Measurements from ENCODE around the gene B3GAT1. TPM values are rescaled to one million over a fixed set of nuclear protein-coding genes. Genes with fewer than 3 reads are reported as not detected.

B3GAT1 gene
- total RNA-seq, 3 donors from 2014 or later: 0.09 to 0.38 (median 0.22) TPM

GRCh38 chr11:134432776-134433175 lies 20.7 kb upstream of the B3GAT1 start:
- intact Hi-C loops (cut with DNase I, micrococcal nuclease): no loop called here
- ATAC-seq (no peak), DNase-seq (no peak)
- H3K4me1 ChIP-seq (ENCODE audit: low read depth): no peaks in the 10 kb centered on the region
- TF ChIP-seq CTCF (IDR thresholded peaks at IDR 0.05): no peak
- no peaks in the 10 kb centered on the region for H3K36me3 ChIP-seq (ENCODE audit: low read depth)
- no peaks in the 10 kb centered on the region for H3K9me3 ChIP-seq
- no peak overlapping the region for H3K4me3 ChIP-seq

GRCh38 chr11:134429106-134429505 lies 17.1 kb upstream of the B3GAT1 start:
- intact Hi-C loops (cut with DNase I, micrococcal nuclease): no loop called here
- H3K36me3 ChIP-seq (ENCODE audit: low read depth): no peaks in the 10 kb centered on the region
- no peak for ATAC-seq

GRCh38 chr11:134425816-134426536 lies 13.9 kb upstream of the B3GAT1 start:
- Histone ChIP-seq H3K4me3 (no peak overlapping the region), H3K36me3 (ENCODE audit: low read depth) (no peaks in the 10 kb centered on the region), H3K9me3 (no peaks in the 10 kb centered on the region), H3K4me1 (ENCODE audit: low read depth) (no peaks in the 10 kb centered on the region)
- TF ChIP-seq CTCF (IDR thresholded peaks at IDR 0.05): no peak
- intact Hi-C loops (cut with DNase I, micrococcal nuclease): no loop called here
- ATAC-seq: no peak
- no peak for DNase-seq

More at GRCh38 chr11:134429106-134429505, 17.1 kb upstream of the B3GAT1 start:
- H3K9me3 ChIP-seq: no peaks in the 10 kb centered on the region
- no peaks in the 10 kb centered on the region for H3K4me1 ChIP-seq (ENCODE audit: low read depth)
- DNase-seq: no peak
- TF ChIP-seq CTCF (IDR thresholded peaks at IDR 0.05): no peak
- no peak overlapping the region for H3K4me3 ChIP-seq

- ATAC-seq (no peak), DNase-seq (no peak)
- Histone ChIP-seq H3K36me3 (ENCODE audit: low read depth) (no peaks in the 10 kb centered on the region), H3K4me1 (ENCODE audit: low read depth) (no peaks in the 10 kb centered on the region), H3K4me3 (no peak overlapping the region), H3K9me3 (no peaks in the 10 kb centered on the region)
- no peak for TF ChIP-seq CTCF (IDR thresholded peaks at IDR 0.05)
- intact Hi-C loops (cut with DNase I, micrococcal nuclease): no loop called here
Measured at GRCh38 chr11:134425413-134425812, 13.4 kb upstream of the B3GAT1 start.

- intact Hi-C loops (cut with DNase I, micrococcal nuclease): no loop called here
- H3K9me3 ChIP-seq: no peaks in the 10 kb centered on the region
- H3K4me1 ChIP-seq (ENCODE audit: low read depth): no peaks in the 10 kb centered on the region
- TF ChIP-seq CTCF (IDR thresholded peaks at IDR 0.05): no peak
- DNase-seq (no peak), ATAC-seq (no peak)
- H3K36me3 ChIP-seq (ENCODE audit: low read depth): no peaks in the 10 kb centered on the region
- H3K4me3 ChIP-seq: no peak overlapping the region
Measured at GRCh38 chr11:134423106-134423505, 11.1 kb upstream of the B3GAT1 start.

All from mucosa of descending colon (tissue), 3 donors.